SKM-1 (cell line): Measurements from ENCODE around the gene PTPRD.
"Not testable (repeated sequence)": the region's sequence is repeated elsewhere in the genome, so short reads cannot be mapped to it uniquely, and the experiment has no call there.

Experiments
- DNase-seq: peaks from one replicate; lab custom pipeline; 2025; ENCODE audit not compliant: unreplicated experiment; lab: John Stamatoyannopoulos, UW

The PTPRD gene

DNA sequence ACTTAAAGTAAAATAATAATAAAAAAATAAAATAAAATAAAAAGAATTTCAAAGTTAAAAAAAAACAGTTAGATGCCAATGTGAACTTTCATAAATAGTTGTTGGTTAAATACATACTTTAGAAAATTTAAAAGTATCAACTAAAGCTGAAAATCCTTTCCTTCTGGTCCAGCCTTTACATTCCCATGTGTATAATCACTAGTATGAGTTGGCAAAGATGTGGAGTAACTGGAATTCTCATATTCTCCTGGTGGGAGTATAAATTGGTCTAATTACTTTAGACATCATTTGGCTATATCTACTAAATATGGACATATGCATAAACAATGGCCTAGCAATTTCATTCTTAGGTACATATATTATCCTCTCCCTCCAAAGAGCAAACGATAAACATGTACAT is 619.9 kb downstream of the PTPRD start:
- no peak for DNase-seq

DNA sequence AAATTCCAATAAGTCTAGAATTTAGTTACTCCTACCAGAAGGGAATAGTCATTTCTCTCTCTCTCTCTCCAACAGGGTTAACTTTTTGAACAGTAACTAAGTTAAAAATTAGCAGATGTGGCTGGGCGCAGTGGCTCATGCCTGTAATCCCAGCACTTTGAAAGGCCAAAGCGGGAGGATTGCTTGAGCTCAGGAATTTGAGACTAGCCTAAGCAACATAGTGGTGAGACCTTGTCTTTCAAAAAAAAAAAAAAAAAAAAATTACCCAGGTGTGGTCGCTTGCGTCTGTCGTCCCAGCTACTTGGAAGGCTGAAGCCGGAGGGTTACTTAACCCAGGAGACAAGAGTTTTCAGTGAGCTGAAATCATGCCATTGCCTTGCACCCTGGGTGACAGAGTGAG is 639.7 kb downstream of the PTPRD start:
- DNase-seq, result no peak

DNA sequence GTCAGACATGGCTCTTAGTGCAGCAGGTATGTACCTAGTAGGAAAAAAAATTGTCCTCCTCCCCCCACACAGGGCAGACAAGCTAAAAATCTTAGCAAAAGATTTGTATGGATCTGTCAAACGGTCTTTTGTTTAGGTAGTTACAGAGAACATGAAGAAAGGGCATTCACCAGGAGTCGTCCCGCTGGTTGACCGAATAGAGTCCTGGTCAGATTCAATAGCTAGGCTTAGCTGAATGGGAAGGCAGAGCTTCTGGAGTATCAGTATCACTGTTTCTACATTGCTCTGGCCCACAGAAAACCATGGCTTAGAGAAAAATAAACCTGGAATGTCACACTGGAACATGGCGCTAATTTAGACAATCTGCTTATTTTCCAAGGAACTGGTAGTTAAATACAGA is 642.3 kb downstream of the PTPRD start:
- no peak for DNase-seq

DNA sequence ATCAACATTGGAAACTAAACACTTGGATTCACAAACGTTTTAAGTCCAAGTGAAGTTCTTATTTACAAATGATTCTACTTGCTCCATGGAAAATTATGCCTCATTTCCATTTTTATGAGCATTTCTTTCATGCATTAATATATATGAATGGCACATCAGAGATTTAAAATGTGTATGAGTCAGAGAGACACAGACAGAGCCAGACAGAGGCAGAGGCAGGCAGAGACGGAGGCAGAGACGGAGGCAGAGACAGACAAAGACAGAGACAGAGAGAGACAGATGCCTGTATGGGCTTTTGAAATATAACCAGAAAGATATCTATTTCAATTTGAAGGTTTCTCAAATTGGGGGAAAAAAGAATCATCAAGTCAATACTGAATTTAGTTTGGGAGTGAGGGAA is 649.0 kb downstream of the PTPRD start:
- DNase-seq, result no peak

DNA sequence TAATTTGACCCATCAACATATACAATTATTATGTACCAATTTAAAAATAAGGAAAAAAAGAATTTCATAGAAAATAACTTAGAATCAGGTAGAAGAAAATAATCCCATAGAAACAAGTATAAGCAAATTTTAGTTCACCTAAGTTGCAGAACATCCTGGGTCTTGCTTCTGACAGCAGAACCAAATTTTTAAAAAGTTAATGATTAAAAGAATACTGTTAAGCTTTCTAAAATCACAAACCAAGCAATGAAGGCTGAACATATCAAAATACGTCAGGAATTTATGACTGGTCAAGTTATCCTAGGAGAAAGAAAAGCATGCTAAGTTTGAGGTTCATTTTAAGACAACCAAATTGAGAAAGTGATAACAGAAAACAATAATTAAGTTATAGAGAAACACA is 650.9 kb downstream of the PTPRD start:
- DNase-seq, result no peak

DNA sequence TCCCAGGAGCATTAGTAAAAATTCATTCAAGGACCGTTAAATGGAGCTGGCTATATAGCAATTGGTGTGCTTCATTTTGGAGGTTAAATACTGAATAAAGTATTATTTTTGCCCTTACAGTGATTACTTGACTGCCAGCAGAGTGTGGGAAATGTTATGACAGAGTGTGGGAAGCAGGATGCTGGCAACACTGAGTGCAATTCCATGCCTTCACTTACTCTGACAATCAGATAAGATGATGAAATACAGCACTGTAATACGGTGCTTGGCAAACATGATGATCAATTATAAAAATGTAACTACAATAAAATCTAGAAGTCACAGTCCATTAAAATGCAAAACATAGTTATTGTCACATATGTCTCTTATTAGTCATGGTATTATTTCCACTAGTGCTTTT is 651.3 kb downstream of the PTPRD start:
- no peak for DNase-seq

DNA sequence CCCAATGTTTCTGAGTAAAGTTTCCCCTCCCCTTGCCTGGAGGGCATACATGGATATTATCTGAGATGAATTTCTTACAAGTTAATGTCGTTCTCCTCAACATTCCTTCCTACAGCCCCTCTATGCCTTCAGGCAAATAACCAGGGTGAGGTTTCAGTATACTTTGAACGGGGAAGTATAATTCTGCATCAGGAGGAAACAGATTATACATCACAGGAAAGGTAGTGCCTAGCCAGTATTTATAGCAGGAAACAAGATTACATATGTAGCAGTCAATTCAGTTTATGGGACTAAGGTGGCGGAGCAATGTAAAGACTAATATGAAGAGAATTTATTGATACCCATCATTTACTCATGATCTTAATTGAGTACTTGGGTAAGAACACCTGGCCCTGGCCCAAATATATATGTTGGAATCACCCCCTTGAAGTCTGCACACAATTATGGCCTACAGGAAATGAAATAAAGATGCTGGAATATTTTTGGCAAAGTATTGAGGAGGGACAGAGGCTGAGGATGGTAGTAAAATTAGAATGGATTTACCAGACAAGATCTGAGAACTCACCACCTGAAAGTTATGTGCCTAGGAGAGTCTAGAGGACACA is 661.1 kb downstream of the PTPRD start:
- DNase-seq, result no peak

DNA sequence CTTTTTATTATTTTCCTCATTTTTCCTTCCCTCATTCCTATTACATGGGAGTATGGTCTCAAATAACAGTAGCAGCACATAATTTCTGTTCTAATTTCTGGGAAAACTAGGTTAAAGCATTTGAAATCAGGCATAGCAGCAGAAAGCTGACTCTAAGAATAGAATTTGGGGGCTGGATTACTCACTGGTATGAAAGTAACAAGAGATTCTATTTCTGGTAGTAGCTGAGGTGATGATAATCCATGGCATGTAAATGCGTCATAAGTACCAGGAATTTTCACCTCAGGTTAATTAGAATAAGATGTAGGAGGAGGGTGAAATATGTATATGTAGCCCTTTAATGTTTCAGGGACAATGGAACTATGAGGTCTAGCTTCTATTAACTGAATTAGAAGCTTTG is 662.0 kb downstream of the PTPRD start:
- no peak for DNase-seq

DNA sequence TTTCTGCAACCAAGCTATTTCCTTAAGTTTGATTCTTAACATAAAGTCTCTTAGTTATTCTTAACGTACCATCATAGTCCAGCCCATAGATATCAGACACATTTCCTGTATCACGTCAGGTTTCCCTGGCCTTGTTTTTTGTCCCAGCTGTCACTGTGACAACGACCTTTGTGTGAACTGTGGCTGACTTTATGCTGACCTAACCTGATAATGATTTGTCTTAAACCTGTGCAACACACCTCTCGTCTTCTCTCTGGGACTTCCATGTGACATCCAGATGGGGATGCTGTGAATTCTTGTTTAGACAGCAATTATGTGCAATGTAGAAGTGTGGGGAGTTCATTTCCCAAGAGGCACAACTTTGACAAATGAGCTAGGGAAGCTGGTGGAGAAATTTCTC is 662.8 kb downstream of the PTPRD start:
- DNase-seq, result no peak

DNA sequence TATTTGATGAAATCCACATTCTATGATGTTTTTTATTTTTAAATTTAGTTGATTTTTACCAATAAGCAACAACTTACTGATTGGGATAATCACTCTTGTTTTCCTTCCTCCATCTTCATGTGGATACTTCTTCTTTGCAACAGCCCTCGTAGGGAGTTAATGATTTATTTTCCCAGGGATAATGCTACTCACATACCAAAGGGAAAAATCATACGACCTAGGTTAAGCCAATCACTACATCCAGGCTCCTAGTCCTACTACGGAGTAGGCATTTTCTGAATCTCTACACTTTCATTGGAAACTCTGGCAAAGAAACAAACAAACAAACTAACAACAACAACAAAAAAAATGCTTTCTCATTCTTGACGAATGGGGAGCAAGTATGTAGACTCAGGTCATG is 663.4 kb downstream of the PTPRD start:
- no peak for DNase-seq

DNA sequence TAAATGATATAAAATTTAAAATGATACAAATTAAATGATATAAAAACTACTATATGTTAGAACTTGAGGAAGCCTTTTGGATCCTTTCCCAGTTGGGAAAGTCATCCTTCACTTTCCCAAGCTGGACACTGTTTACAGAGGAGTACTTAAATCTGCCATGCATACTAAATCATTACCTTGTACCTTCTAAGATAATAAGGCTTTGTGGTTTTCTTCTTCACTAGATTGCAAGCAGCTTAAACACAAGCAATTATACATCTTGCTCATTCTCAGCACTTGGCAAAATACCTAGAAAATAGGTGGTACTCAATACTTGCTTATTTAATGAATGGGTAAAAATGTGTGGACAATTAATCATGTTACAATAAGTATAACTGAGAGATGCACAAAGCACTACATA is 666.8 kb downstream of the PTPRD start:
- no peak for DNase-seq

DNA sequence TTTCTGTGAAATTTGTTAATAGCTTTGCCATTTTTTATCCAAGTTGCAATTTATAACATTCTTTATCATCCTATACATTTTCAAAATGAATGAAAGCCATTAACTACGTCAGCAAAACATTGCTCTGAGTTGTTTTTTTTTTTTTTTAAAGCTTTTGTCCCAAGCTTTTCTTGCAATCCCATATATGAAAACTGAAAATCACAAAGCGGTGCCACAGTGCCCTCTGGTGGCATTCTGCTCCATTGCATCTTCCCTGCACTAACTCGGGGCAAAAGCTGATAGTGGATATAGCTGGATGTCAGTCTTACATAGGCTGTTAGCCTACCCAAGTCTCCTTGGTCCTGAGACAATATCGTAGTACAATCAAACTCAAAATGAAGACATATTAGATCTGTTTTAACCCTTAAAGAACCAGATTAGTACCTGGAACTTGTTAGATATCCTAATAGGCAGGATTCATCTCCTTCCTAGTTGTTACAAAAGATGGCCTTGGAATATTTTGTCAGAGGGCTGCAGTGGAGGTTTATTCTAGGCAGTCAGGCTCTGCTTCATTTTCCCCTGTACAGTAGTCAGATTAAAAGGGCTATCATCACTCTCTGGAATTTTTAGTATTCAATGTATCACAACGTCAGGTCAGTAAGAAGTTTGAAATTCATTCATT is 669.9 kb downstream of the PTPRD start:
- DNase-seq, result no peak

DNA sequence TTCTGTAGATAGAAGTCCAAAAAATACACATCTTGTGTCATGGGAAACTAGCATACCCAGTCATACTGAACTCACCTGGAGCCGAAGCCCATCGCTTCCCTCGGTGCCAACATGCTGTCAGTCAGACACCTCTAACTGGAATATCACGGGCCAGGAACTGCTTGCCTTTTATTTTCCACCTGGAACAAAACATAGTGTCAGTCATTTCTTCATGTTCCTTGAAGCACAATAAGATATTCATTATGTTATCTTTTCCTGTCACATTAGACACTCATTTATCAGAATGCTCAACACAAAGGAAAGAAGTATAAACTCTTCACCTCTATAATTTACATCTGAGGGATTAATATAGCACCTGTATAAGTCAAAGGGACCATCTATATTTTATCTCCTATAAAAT is 674.4 kb downstream of the PTPRD start:
- DNase-seq, result no peak

DNA sequence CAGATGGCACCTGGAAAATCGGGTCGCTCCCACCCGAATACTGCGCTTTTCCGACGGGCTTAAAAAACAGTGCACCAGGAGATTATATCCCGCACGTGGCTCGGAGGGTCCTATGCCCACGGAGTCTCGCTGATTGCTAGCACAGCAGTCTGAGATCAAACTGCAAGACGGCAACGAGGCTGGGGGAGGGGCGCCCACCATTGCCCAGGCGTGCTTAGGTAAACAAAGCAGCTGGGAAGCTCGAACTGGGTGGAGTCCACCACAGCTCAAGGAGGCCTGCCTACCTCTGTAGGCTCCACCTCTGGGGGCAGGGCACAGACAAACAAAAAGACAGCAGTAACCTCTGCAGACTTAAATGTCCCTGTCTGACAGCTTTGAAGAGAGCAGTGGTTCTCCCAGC is 681.3 kb downstream of the PTPRD start:
- not testable (repeated sequence) for DNase-seq

DNA sequence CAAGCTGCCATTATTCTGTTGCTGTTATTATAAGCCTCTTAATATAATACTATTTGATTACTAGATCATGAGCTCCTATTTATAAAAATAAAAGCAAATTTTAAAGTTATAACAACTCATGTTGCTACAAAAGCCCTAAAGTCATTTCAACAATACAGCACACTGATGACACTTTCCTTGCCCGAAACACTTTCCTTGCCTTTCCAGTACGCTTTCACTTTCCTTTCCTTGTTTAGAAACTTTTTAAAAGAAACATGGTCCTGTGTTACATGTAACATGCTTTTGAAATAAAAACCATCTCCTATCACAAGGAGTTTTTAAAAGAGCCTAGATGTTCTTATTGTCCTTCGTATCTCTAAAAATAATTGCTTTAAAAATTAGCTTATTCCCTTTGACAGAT is 688.4 kb downstream of the PTPRD start:
- DNase-seq, result no peak

DNA sequence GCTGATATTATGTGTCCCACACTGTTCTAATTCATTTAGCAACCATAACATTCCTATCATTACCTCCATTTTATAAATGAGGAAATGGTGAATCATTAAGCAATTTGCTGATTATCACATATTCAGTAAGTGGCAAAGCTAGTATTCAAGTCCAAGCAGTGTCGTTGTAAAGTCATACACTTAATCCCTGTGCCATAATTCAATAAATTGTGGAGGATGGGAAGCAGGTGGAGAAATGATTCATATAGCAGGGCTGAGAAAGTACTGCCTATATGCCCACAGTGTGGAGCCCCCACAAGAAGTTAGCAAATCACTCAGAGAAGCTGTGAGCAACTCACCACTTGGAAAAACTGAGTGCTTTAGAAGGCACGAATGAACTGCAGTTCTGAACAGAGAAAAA is 691.0 kb downstream of the PTPRD start:
- no peak for DNase-seq

DNA sequence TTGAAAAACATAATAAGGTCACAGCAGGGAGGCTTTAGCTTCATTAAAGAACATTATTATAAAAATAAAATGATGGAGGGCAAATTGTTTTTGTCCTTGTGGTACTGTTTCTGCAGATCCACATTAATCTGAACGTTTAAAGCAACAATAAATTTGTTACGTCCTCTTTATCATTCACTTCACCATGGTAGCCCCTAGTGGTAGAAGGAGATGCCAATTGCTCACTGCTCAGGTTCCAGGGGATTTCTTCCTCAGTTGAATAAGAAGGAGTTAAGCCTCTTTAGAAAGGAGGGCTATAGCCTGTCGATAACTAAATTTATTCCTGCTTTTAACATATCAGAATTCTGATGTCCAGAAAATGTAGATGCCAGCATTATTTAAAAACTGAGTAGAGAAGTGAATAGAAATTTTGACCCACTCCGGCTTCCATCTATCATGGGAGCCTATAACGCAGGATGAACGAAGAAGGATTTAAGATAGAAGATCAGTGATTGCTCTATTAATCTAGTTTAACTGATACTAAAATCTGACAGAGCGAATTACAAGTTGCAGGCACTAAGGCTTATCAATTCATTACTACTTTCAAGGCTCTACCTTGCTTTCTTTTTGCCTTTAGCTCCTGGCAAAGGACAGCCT is 692.3 kb downstream of the PTPRD start:
- DNase-seq, result no peak

DNA sequence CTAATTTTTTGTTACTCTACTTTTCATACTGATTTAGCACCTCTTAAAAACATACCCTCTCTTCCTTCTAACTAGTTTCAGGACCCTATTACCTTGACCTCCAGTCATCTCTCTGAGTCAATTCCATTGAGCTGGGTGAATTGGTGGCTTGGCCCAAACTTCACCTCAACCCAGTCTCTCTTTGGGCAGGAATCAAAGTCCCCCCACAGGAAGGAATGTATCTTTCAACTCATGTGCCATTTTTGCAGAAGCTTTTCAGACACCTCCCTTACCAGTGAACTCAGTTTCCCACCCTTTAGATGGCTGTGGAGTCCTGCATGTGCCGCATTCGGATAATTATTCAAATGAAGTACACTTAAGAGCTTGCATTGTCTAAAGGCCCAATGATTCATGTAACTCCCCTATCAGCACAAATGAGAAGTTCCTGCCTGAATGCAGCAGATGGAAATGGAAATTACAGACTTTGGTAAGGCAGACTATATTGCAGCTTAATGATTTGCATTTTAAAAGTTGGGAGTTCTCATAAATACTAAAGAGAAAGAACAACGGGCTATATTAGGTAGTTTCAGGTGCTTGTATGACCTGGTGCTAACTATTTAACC is 693.5 kb downstream of the PTPRD start:
- no peak for DNase-seq

DNA sequence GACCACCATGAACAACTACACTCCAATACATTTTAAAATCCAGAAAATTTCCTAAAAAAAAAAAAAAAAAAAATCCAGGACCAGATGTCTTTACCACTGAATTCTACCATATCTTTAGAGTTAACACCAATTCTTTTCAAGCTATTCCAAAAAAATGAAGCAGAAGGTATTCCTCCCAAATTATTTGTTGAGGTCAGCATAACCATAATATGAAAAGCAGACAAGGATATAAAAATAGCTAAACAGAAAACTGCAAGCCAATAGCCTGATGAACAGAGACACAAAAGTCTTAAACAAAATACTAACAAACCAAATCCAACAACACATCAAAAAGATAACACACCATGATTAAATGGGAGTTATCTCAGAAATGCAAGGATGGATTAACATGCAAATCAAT is 695.4 kb downstream of the PTPRD start:
- DNase-seq, result no peak

DNA sequence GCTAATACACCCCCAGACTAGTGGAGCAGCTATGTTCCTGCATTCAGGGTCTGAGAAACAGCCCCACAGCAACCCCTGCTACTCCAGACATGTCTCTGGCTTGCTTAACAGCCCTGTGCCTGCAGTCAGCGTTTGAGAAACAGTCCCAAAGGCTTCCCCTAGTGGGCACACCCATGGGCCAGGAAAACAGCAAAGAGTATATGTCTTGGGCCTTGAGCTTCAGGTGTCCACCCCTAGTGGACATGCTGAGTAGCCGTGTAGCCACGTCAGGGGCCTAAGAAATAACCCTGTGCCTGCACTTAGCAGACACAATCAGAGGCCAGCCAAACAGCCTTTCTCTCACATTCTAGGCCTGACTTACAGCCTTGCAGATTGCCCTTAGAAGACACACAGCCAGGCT is 698.6 kb downstream of the PTPRD start:
- DNase-seq, result no peak

DNA sequence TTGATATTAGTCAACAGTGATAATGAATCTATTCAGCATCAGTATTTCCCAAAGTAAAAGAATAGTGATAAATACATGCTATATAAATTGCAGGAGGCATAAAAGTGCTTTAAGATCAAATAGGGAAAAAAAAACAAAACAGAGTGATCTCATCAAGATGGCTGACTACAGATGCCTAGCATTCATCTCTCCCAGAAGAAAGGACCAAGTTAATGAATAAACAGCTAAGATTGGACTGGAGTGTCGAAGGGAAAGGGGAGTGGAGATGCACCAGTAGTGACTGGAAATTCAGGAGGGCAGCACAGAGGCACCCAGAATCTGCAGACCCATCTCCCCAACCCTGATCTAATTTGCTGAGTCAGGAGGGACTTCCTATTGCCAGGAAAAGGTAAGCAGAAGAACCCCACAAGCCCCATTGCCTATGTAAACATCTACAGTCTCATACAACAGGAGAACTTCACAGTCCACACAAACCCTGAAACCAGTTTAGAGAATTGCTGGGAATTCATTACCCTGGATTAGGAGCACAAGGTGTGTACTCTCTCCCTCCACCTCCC is 699.4 kb downstream of the PTPRD start:
- DNase-seq, result no peak

DNA sequence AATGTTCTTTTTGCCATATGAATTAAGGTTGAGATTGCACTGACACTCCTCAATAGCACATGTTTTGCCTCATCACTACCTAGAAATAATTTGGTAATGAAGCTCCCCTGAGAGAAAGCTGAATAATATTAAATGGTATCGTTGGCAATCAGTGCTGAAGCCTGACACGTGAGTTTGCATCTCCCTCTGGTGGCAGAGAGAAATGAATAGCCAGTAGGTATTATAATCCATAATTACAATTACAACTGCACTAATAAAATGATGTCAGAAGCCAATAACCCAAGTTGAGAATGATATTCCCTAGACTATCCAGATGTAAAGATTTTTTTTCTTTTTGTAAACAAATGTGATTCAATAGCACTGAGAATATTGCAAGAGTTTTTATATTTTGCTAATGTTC is 700.3 kb downstream of the PTPRD start:
- no peak for DNase-seq
